Keratinocyte (primary cell): ENCODE measurements around the gene TACR1.

ENCODE experiments used
- EZH2 ChIP-seq: IDR thresholded peaks from one replicate; pipeline ENCODE4 v1.6.1; 2012; ENCODE audit warnings: inconsistent platforms, mild to moderate bottlenecking, low read length, moderate library complexity
- TF ChIP-seq, protein P1 (sequence below), 3 experiments: IDR thresholded peaks in 1 of 3; conservative IDR thresholded peaks in 1 of 3; optimal IDR thresholded peaks in 1 of 3; 2 replicates in 2 of 3; 3 replicates in 1 of 3; pipeline versions ENCODE3 to v1.5.1; 2011; ENCODE audit warnings: low read length in 3 of 3, mild to moderate bottlenecking in 3 of 3, moderate library complexity in 2 of 3, control low read depth in 1 of 3, inconsistent platforms in 1 of 3; ENCODE audit not compliant: insufficient read depth in 2 of 3; ENCODE audit errors: extremely low read depth in 1 of 3

DNA sequence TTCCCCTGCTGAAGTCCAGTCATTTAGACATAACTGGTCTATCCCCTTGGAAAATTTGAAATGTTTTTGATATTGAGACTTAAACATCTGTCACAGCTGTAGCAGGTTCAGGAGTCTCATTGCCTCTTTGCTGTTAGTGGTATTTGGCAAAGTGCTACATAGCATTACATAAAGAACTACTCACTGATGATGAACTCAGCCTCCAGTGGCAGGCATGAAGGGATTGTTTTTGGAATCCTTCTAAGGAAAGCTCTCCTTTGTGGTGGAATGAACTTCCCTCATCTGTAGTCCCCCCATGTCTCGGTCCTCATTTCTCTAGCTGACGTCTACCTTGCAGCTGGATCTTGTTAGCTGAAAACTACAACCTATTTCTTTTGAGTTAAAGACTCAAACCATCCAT lies 111.6 kb downstream of the TACR1 start:
- TF ChIP-seq, protein P1, sequence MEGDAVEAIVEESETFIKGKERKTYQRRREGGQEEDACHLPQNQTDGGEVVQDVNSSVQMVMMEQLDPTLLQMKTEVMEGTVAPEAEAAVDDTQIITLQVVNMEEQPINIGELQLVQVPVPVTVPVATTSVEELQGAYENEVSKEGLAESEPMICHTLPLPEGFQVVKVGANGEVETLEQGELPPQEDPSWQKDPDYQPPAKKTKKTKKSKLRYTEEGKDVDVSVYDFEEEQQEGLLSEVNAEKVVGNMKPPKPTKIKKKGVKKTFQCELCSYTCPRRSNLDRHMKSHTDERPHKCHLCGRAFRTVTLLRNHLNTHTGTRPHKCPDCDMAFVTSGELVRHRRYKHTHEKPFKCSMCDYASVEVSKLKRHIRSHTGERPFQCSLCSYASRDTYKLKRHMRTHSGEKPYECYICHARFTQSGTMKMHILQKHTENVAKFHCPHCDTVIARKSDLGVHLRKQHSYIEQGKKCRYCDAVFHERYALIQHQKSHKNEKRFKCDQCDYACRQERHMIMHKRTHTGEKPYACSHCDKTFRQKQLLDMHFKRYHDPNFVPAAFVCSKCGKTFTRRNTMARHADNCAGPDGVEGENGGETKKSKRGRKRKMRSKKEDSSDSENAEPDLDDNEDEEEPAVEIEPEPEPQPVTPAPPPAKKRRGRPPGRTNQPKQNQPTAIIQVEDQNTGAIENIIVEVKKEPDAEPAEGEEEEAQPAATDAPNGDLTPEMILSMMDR (optimal IDR thresholded peaks at IDR 0.05 in 1 of 3, IDR thresholded peaks at IDR 0.05 in 1 of 3, conservative IDR thresholded peaks at IDR 0.05 in 1 of 3; ENCODE audit: extremely low read depth in 1 of 3, insufficient read depth in 2 of 3, low read length in 3 of 3), result no peak
- no peak for TF ChIP-seq EZH2
